BJ (cell line): Measurements from ENCODE around the gene POP4. TPM values are rescaled to one million over a fixed set of nuclear protein-coding genes. Genes with fewer than 3 reads are reported as not detected.
"Not testable (repeated sequence)": the region's sequence is repeated elsewhere in the genome, so short reads cannot be mapped to it uniquely, and the experiment has no call there.

Source experiments
- CTCF ChIA-PET: fragments of 350-600 bp; formaldehyde crosslinking; extraction: SDS; loops from one replicate; lab custom pipeline; 2021; ENCODE audit warnings: antibody characterized with exemption, inconsistent platforms; lab: Yijun Ruan, JAX
- POLR2A ChIA-PET: fragments of 300-600 bp; sonication (Branson Sonifier 250); formaldehyde crosslinking; extraction: SDS; loops from one replicate; lab custom pipeline; 2021; ENCODE audit warnings: antibody characterized with exemption; lab: Charles Lee
- DNase-seq: peaks from one replicate; pipeline ENCODE4 v3.0.0-alpha.2; 2011; ENCODE audit warnings: low read depth
- H3K27me3 ChIP-seq: 2 replicates; pipeline ENCODE4 v1.6.0; 2011; ENCODE audit warnings: low read length; ENCODE audit not compliant: control insufficient read depth, insufficient read depth
- H3K36me3 ChIP-seq: 2 replicates; pipeline ENCODE4 v1.5.1; 2011; ENCODE audit warnings: low read length; ENCODE audit not compliant: control insufficient read depth, insufficient read depth
- H3K4me3 ChIP-seq: 2 replicates; pipeline ENCODE4 v1.5.1; 2011; ENCODE audit warnings: low read depth, mild to moderate bottlenecking, control low read depth, low read length
- polyA minus RNA-seq: library from RNA; depleted of rRNA, polyadenylated mRNA; stranded (reverse); fragments of >200 nt; gene quantifications from 2 replicates; pipeline ENCODE4 v1.2.3, GENCODE V29; 2011; rRNA and poly(A)+ RNA removed
- polyA plus RNA-seq: library from polyadenylated mRNA; depleted of rRNA; stranded (reverse); fragments of >200 nt; gene quantifications from 2 replicates; pipeline ENCODE4 v1.2.3, GENCODE V29; 2011; rRNA removed
- TF ChIP-seq, protein P1 (sequence below): IDR thresholded peaks from 2 replicates; pipeline ENCODE4 v1.5.1; 2011; ENCODE audit warnings: low read depth, mild to moderate bottlenecking, control low read depth, inconsistent platforms, low read length, moderate library complexity; ENCODE audit not compliant: insufficient read depth

POP4 gene, protein sequence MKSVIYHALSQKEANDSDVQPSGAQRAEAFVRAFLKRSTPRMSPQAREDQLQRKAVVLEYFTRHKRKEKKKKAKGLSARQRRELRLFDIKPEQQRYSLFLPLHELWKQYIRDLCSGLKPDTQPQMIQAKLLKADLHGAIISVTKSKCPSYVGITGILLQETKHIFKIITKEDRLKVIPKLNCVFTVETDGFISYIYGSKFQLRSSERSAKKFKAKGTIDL
- 55.3 and 81.4 TPM in 2 replicates for polyA plus RNA-seq
- polyA minus RNA-seq, result 27.4 and 37.7 TPM in 2 replicates

DNA sequence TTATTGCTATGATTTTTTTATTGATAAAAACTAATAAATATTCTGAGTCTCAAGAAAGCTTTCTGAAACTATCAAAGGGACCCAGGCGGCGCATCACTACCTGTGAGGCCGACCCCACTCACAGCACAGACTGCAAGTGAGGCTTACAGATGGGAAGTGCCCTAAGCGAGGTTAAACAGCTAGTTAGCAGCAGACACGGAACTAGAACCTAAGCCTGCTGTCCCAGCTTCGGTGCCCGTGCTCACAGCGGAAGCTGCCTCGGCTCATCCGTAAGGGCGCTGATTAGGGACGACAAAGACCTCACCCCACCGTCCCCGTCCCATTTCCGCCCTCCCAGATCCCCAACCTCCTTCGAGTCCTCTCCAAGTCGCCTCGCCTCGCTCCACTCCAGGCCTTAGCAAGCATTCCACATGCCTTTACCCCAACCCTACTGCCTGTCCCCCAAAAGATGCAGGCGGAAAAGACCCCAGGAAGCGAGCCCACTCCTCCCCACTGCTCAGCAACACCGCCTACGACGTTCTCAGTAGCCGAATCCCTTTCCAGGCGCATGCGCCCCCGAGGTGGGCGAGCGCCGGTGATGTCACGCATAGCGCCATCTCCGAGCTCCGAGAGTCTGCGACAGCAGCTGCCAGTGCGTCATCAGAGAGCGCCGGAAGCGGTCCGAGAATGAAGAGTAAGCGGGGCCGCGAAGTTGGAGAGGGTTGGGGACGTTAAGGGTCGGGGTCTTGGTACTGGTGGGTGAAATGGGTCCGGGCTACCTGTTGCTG is at the start of gene POP4:
Gene POP4, plus strand, starts transcription at position 631 of the 767 bp plus-strand sequence. Its CDS starts 36 bp downstream, at position 667.
- POLR2A ChIA-PET, result interaction anchor here (1.1 kb wide), 1 partner anchor 118 kb away, joined by 3 read pairs; no protein-coding TSS in a partner anchor
- TF ChIP-seq, protein P1, sequence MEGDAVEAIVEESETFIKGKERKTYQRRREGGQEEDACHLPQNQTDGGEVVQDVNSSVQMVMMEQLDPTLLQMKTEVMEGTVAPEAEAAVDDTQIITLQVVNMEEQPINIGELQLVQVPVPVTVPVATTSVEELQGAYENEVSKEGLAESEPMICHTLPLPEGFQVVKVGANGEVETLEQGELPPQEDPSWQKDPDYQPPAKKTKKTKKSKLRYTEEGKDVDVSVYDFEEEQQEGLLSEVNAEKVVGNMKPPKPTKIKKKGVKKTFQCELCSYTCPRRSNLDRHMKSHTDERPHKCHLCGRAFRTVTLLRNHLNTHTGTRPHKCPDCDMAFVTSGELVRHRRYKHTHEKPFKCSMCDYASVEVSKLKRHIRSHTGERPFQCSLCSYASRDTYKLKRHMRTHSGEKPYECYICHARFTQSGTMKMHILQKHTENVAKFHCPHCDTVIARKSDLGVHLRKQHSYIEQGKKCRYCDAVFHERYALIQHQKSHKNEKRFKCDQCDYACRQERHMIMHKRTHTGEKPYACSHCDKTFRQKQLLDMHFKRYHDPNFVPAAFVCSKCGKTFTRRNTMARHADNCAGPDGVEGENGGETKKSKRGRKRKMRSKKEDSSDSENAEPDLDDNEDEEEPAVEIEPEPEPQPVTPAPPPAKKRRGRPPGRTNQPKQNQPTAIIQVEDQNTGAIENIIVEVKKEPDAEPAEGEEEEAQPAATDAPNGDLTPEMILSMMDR, result no peak
- Histone ChIP-seq H3K4me3 (peak within 1 kb of the TSS; percentile 89), H3K36me3 (peaks cover 10% of the 10 kb centered on the region), H3K27me3 (no peaks in the 10 kb centered on the region; the same call in 1 of the 2 replicates)
- DNase-seq, result peak; percentile 60
- CTCF ChIA-PET, result interaction anchor here (1.2 to 13.3 kb wide), 8 partner anchors 9 to 117 kb away, joined by 3 to 250 read pairs (median 4); partner anchors contain the start of gene C19orf12

DNA sequence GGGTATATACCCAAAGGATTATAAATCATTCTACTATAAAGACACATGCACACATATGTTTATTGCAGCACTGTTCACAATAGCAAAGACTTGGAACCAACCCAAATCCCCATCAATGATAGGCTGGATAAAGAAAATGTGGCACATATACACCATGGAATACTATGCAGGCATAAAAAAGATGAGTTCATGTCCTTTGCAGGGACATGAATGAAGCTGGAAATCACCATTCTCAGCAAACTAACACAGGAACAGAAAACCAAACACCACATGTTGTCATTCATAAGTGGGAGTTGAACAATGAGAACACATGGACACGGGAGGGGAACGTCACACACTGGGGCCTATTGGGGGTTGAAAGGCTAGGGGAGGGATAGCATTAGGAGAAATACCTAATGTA is 47.0 kb upstream of the POP4 start:
- CTCF ChIA-PET, H3K4me3 ChIP-seq, H3K27me3 ChIP-seq, POLR2A ChIA-PET, H3K36me3 ChIP-seq, DNase-seq: not testable (repeated sequence)

DNA sequence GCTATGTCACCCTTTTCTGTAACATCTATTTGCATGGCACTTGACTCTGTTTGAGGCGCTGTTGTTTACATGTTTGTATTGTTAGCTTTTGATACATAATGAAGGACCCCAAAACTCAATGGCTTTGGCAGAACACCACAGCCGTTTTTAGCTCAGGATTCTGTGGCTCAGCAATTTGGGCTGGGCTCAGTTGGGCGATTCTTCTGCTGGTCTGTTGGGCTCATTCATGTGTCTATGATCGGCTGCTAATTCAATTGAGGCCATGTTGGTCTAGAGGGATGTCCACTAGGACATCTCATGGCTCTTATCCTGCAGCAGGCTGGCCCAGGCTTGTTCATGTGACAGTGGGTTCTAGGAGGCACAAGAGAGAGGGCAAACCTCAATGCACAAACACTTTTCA is 46.3 kb upstream of the POP4 start:
- H3K36me3 ChIP-seq, result no peaks in the 10 kb centered on the region
- ChIA-PET POLR2A (no interaction called here), CTCF (no interaction called here)
- no peak for DNase-seq
- H3K4me3 ChIP-seq, result no peak overlapping the region
- TF ChIP-seq, protein P1, result no peak
- H3K27me3 ChIP-seq, result no peaks in the 10 kb centered on the region

DNA sequence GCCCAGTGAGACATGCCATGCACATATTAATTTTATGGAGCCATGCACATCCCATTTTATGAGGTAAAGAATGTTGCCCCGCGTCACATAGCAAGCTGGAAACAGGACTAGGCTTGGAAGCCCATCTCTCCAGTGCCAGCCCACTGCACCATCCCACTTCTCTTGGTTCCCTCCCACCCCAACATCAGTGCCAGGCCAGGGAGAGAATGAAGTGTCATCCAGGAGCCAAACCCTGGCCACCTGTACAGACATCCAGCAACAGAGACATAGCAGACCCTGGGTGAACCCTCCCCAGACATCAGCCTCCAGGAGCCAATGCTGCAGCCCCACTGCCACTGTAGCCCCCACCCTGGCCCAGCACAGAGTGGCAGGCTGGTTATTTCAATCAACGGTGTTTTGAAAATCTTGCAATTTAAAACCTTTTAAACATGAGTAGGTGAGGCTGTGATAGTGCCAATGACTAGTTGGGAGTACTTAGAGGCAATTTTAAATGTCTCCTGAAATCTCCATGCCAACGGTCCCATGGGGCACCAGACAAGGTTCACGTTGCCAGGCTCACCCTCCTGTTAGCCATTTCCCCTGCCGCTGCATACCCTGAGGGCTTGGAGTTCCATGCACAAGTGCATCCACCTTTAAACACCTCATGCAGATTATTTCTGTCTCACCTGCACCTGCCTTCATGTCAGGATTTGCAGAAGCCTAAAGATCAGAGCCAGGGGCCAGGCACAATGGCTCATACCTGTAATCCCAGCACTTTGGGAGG is 45.6 kb upstream of the POP4 start:
- no peak for DNase-seq
- ChIA-PET CTCF (no interaction called here), POLR2A (no interaction called here)
- Histone ChIP-seq H3K36me3 (no peaks in the 10 kb centered on the region), H3K27me3 (no peaks in the 10 kb centered on the region), H3K4me3 (no peak overlapping the region)
- TF ChIP-seq, protein P1, result no peak

DNA sequence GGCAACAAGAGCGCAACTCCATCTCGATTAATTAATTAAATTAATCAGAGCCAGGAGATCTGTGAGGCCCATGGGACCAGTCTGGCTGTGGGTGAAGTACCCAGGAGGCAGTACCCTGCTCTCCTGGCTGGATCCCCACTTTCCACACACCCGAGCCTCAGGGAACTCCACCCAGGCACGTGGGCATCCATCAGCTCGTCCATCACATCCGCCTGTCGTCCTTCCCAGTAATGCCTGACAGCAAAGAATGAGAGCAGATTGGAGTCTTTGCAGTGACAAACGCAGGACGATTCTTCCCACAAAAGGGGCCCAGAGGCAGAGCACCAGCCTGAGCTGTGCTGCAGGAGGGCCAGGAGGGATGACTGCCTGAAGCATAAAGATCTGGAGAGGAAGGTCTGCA is 44.5 kb upstream of the POP4 start:
- Histone ChIP-seq H3K27me3 (no peaks in the 10 kb centered on the region), H3K4me3 (no peak overlapping the region), H3K36me3 (no peaks in the 10 kb centered on the region)
- CTCF ChIA-PET, result no interaction called here
- TF ChIP-seq, protein P1, result no peak
- DNase-seq, result no peak
- POLR2A ChIA-PET, result no interaction called here
